ENCODE measurements around the gene ELF1. TPM values are rescaled to one million over a fixed set of nuclear protein-coding genes. Genes with fewer than 3 reads are reported as not detected.

ELF1 gene
- total and polyA plus RNA-seq, 2 of the 8 experiments (the other 6 are each of a cell fraction or from before 2014, with no cell fraction given): 5.6 to 18.2 TPM

DNA sequence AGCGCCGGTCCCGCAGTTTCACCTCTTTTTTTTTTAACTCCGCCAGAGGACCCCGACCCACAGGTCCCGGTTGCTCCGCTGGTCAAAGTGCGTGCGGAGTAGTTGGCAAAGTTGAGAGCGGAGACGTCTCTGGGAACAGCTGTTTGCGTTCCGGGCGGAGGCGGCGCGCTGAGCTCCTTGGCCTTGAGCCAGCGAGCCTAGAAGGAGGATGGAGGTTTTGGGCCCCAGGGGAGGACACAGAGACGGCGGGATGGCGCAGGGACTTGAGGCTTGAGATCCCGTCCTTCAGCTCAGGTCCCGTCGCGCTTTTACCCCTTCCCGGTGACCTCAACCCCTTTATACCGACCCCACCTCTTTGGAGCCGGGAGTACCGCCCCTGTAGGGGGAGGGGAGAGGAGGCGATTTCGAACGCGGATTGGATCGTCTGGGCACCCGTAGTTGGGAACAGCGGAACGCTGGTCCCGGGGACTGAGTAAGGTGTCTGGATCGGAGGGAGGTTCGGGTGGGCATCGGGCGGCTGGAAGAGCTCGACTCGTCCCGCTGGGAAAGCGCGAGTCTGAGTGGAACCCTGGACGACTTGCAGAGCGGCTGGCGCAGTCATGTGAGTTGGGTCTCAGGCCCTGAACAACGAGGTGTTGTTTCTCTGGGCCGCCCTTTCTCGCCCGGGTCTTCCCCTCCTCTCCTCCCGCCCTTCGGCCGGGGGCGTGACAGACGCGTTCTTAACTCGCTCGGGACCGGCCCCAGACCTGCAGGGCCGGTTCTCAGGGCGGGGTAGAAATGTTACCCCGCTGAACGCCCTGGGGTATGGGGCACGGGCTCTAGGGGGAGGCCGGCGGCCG is 42.2 kb upstream of the ELF1 start, which contains the start of gene WBP4 (continued):
- TF ChIP-seq, protein P1, sequence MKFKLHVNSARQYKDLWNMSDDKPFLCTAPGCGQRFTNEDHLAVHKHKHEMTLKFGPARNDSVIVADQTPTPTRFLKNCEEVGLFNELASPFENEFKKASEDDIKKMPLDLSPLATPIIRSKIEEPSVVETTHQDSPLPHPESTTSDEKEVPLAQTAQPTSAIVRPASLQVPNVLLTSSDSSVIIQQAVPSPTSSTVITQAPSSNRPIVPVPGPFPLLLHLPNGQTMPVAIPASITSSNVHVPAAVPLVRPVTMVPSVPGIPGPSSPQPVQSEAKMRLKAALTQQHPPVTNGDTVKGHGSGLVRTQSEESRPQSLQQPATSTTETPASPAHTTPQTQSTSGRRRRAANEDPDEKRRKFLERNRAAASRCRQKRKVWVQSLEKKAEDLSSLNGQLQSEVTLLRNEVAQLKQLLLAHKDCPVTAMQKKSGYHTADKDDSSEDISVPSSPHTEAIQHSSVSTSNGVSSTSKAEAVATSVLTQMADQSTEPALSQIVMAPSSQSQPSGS (IDR thresholded peaks at IDR 0.05; ENCODE audit: low read length): peak; percentile 86
- TF ChIP-seq CREB1 (IDR thresholded peaks at IDR 0.05) (peak; percentile 59), PHF8 (conservative IDR thresholded peaks at IDR 0.05; ENCODE audit: low read depth, low read length) (peak; percentile 87), EP300 (IDR thresholded peaks at IDR 0.05; ENCODE audit: borderline replicate concordance in 1 of 2, low read depth in 2 of 2, low read length in 2 of 2) (peak; percentile 73 to 83; a peak in 2 of 3 replicates), SUZ12 (IDR thresholded peaks at IDR 0.05; ENCODE audit: low read length) (no peak), RBBP5 (IDR thresholded peaks at IDR 0.05; ENCODE audit: borderline replicate concordance, low read depth, low read length) (peak; percentile 93), GTF2F1 (IDR thresholded peaks at IDR 0.05; ENCODE audit: borderline replicate concordance, low read depth, low read length) (peak; percentile 24; the same call in 1 of the 2 replicates), POLR2A (IDR thresholded peaks at IDR 0.05; ENCODE audit: control extremely low read depth in 1 of 2, low read depth in 2 of 2, low read length in 2 of 2) (peak; percentile 95), BACH1 (IDR thresholded peaks at IDR 0.05; ENCODE audit: low read length) (no peak), TEAD4 (IDR thresholded peaks at IDR 0.05; ENCODE audit: low read depth, low read length) (no peak), SP2 (IDR thresholded peaks at IDR 0.05; ENCODE audit: low read length) (no peak), SP1 (IDR thresholded peaks at IDR 0.05; ENCODE audit: low read depth, low read length) (peak; percentile 87), SP4 (IDR thresholded peaks at IDR 0.05; ENCODE audit: low read length) (peak; percentile 89; the same call in 1 of the 2 replicates), BCL11A (IDR thresholded peaks at IDR 0.05; ENCODE audit: low read depth in 2 of 2, low read length in 2 of 2) (no peak), CBX5 (IDR thresholded peaks at IDR 0.05; ENCODE audit: low read depth, low read length) (no peak), TCF12 (IDR thresholded peaks at IDR 0.05; ENCODE audit: low read depth, low read length) (no peak), NANOG (IDR thresholded peaks at IDR 0.05; ENCODE audit: insufficient read depth, low read depth, low read length, poor library complexity, severe bottlenecking) (no peak), SIRT6 (IDR thresholded peaks at IDR 0.05; ENCODE audit: low read length) (no peak), HDAC2 (IDR thresholded peaks at IDR 0.05; ENCODE audit: borderline replicate concordance in 1 of 2, low read depth in 2 of 2, low read length in 2 of 2) (0 out of 4 replicates have a peak, but pooled peaks of 1 of the 2 experiments have one; percentile 75), EGR1 (IDR thresholded peaks at IDR 0.05; ENCODE audit: borderline replicate concordance, low read depth, low read length) (no peak), SIN3A (conservative IDR thresholded peaks at IDR 0.05 in 1 of 2, IDR thresholded peaks at IDR 0.05 in 1 of 2; ENCODE audit: low read depth in 1 of 2, low read length in 2 of 2) (peak in 1 of 2 experiments; percentile 76; a peak in 3 of 4 replicates), EZH2 (IDR thresholded peaks at IDR 0.05; ENCODE audit: low read depth, low read length, severe bottlenecking) (no peak), CHD1 (IDR thresholded peaks at IDR 0.05; ENCODE audit: low read depth, low read length) (no peak)
